Inflammatory macrophage treated with lipopolysaccharide for 4 hours (primary cell): ENCODE data around the gene CC2D1A.

Experiments used
- DNase-seq: peaks from one replicate; pipeline ENCODE4 v3.0.0-alpha.2; 2020

The CC2D1A gene

GRCh38 chr19:13880059-13881043 lies 25.6 kb upstream of the CC2D1A start:
- peak; percentile 95 for DNase-seq

GRCh38 chr19:13881251-13881691 lies 24.7 kb upstream of the CC2D1A start:
- DNase-seq, result no peak

- peak; percentile 80 for DNase-seq
Observed at GRCh38 chr19:13881692-13882418, 24.1 kb upstream of the CC2D1A start.

- no peak for DNase-seq
Observed at GRCh38 chr19:13882419-13882795, 23.6 kb upstream of the CC2D1A start.

- no peak for DNase-seq
Observed at GRCh38 chr19:13882836-13883235, 23.2 kb upstream of the CC2D1A start.

GRCh38 chr19:13883516-13884064 lies 22.4 kb upstream of the CC2D1A start:
- DNase-seq, result no peak

- DNase-seq, result no peak
Observed at GRCh38 chr19:13884726-13885591, 21.0 kb upstream of the CC2D1A start.

- DNase-seq, result no peak
Observed at GRCh38 chr19:13885826-13886365, 20.1 kb upstream of the CC2D1A start.

GRCh38 chr19:13887018-13887436 lies 19.0 kb upstream of the CC2D1A start:
- no peak for DNase-seq

- DNase-seq, result no peak
Observed at GRCh38 chr19:13887517-13887916, 18.5 kb upstream of the CC2D1A start.

GRCh38 chr19:13888281-13888680 lies 17.7 kb upstream of the CC2D1A start:
- no peak for DNase-seq

- no peak for DNase-seq
Observed at GRCh38 chr19:13890136-13890535, 15.9 kb upstream of the CC2D1A start.

GRCh38 chr19:13892870-13893269 lies 13.1 kb upstream of the CC2D1A start:
- no peak for DNase-seq

GRCh38 chr19:13894552-13894951 lies 11.4 kb upstream of the CC2D1A start:
- no peak for DNase-seq

GRCh38 chr19:13896227-13896626 lies 9.8 kb upstream of the CC2D1A start:
- no peak for DNase-seq

- DNase-seq, result no peak
Observed at GRCh38 chr19:13899393-13899792, 6.6 kb upstream of the CC2D1A start.

- no peak for DNase-seq
Observed at GRCh38 chr19:13899912-13900584, 6.0 kb upstream of the CC2D1A start.

- peak; percentile 24 for DNase-seq
Observed at GRCh38 chr19:13902993-13903555, 2.9 kb upstream of the CC2D1A start.

GRCh38 chr19:13906521-13906904 lies 512 bp downstream of the CC2D1A start:
- peak; percentile 37 for DNase-seq

GRCh38 chr19:13906910-13907309 lies 909 bp downstream of the CC2D1A start:
- no peak for DNase-seq

GRCh38 chr19:13908674-13909073 lies 2.7 kb downstream of the CC2D1A start:
- DNase-seq, result no peak
